ENCODE data around the gene PDZD4.

- TF ChIP-seq CTCF (IDR thresholded peaks at IDR 0.05; ENCODE audit: low read depth, low read length, missing input control) (no peak), ZBTB33 (IDR thresholded peaks at IDR 0.05) (no peak), HNF4G (IDR thresholded peaks at IDR 0.05) (no peak), RAD21 (IDR thresholded peaks at IDR 0.05) (no peak), ATF3 (IDR thresholded peaks at IDR 0.05) (no peak), SP1 (IDR thresholded peaks at IDR 0.05) (no peak), HNF4A (conservative IDR thresholded peaks at IDR 0.05) (no peak), FOXA1 (IDR thresholded peaks at IDR 0.05) (no peak), TAF1 (conservative IDR thresholded peaks at IDR 0.05) (no peak), RXRA (IDR thresholded peaks at IDR 0.05) (no peak), GABPA (IDR thresholded peaks at IDR 0.05 in 1 of 2, conservative IDR thresholded peaks at IDR 0.05 in 1 of 2) (no peak)
- TF ChIP-seq, protein P1, sequence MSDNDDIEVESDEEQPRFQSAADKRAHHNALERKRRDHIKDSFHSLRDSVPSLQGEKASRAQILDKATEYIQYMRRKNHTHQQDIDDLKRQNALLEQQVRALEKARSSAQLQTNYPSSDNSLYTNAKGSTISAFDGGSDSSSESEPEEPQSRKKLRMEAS (IDR thresholded peaks at IDR 0.05) = no peak
- TF ChIP-seq, protein P2, sequence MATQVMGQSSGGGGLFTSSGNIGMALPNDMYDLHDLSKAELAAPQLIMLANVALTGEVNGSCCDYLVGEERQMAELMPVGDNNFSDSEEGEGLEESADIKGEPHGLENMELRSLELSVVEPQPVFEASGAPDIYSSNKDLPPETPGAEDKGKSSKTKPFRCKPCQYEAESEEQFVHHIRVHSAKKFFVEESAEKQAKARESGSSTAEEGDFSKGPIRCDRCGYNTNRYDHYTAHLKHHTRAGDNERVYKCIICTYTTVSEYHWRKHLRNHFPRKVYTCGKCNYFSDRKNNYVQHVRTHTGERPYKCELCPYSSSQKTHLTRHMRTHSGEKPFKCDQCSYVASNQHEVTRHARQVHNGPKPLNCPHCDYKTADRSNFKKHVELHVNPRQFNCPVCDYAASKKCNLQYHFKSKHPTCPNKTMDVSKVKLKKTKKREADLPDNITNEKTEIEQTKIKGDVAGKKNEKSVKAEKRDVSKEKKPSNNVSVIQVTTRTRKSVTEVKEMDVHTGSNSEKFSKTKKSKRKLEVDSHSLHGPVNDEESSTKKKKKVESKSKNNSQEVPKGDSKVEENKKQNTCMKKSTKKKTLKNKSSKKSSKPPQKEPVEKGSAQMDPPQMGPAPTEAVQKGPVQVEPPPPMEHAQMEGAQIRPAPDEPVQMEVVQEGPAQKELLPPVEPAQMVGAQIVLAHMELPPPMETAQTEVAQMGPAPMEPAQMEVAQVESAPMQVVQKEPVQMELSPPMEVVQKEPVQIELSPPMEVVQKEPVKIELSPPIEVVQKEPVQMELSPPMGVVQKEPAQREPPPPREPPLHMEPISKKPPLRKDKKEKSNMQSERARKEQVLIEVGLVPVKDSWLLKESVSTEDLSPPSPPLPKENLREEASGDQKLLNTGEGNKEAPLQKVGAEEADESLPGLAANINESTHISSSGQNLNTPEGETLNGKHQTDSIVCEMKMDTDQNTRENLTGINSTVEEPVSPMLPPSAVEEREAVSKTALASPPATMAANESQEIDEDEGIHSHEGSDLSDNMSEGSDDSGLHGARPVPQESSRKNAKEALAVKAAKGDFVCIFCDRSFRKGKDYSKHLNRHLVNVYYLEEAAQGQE (IDR thresholded peaks at IDR 0.05) = no peak
Observed at GRCh38 chrX:153755136-153755535, 75.2 kb downstream of the PDZD4 start.

Data from liver (tissue), 3 donors.